ENCODE data around the gene DGKD.
"Not testable (repeated sequence)": the region's sequence is repeated elsewhere in the genome, so short reads cannot be mapped to it uniquely, and the experiment has no call there.

The DGKD gene

DNA sequence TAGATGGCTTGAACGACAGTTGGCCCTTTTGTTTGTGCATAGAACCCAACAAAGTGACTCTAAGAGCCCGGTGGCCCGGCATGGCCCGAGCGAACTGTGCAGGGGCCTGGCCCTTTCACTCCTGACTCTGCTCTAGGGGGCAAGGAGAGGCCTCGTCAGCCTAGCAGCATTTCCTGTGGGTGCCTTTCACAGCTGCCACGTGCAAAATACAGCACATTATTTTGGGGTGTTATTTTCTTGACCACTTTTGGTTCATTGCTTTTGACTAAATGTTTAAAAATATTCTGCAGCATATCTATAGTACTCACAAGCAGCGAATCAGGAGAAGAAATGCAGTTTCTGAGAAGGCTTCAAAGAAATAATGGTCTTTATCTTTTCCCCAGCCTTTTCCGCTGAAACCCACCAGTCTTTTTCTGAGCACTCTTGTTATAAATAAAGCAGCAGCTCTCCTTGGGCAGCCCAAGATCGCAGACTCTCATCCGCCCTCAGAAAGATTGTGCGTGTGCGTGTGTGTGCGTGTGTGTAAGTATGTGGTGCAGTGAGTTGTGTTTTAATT lies 31.3 kb downstream of the DGKD start:
- peak; percentile 21 for DNase-seq (ENCODE audit: low read depth)

- DNase-seq (ENCODE audit: low read depth) = no peak
Observed at GRCh38 chr2:233386382-233387041, 32.2 kb downstream of the DGKD start.

GRCh38 chr2:233387225-233387624 lies 32.9 kb downstream of the DGKD start:
- DNase-seq (ENCODE audit: low read depth) = no peak

DNA sequence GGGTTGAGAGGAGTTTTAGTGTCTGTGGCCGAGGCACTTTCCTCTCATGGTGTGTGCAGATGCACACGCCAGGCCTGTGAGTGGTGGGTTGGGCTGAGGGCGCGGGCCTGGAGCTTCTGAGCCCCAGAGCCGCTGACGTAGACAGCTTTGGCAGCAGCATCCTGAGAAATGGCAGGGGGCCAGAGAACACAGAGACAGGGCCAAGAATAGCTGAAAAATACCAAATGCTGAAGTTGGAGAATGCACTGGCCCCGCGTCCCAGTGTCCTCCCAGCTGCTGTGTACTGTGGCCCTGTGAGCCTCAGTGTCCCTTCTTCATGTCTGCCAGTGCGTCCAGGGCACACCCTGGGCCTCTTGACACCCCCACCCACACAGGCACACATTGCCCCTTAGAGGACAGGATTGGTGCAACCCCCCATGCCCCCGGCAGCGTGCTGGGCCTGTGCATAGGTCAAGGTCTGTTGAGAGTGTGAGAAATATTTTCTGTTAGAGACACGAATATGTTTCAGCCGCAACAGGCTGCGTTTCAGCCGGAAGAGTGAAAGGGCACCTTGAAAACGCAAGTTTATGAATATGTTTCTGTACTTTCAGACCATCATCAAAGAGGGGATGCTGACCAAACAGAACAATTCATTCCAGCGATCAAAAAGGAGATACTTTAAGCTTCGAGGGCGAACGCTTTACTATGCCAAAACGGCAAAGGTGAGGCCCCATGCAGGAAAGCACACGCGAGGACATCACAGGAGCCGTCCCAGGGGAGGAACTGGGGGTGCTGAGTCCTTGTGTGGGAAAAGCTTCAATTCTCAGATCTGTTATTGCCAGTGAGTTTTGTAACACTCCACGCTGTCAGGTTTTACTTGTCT lies 33.6 kb downstream of the DGKD start:
- no peak for DNase-seq (ENCODE audit: low read depth)

GRCh38 chr2:233389601-233390125 lies 35.4 kb downstream of the DGKD start:
- no peak for DNase-seq (ENCODE audit: low read depth)

DNA sequence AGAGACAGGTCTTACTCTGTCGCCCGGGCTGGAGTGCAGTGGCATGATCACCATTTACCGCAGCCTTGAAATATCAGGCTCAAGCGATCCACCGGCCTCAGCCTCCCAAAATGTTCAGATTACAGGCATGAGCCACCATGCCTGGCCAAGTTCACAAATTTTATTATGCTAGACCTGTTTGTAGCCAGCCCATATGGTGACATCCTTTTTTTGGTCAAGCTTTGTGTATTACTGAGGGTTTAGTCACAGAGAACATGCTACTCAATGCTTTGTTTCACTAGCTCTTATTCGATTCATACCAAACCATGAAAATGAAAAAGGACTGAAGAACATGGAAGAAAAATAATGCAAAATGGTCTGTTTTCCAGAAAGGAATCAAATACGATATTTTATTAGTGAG lies 41.4 kb downstream of the DGKD start:
- no peak for DNase-seq (ENCODE audit: low read depth)

- not testable (repeated sequence) for DNase-seq (ENCODE audit: low read depth)
Observed at GRCh38 chr2:233396726-233397665, 42.7 kb downstream of the DGKD start.

DNA sequence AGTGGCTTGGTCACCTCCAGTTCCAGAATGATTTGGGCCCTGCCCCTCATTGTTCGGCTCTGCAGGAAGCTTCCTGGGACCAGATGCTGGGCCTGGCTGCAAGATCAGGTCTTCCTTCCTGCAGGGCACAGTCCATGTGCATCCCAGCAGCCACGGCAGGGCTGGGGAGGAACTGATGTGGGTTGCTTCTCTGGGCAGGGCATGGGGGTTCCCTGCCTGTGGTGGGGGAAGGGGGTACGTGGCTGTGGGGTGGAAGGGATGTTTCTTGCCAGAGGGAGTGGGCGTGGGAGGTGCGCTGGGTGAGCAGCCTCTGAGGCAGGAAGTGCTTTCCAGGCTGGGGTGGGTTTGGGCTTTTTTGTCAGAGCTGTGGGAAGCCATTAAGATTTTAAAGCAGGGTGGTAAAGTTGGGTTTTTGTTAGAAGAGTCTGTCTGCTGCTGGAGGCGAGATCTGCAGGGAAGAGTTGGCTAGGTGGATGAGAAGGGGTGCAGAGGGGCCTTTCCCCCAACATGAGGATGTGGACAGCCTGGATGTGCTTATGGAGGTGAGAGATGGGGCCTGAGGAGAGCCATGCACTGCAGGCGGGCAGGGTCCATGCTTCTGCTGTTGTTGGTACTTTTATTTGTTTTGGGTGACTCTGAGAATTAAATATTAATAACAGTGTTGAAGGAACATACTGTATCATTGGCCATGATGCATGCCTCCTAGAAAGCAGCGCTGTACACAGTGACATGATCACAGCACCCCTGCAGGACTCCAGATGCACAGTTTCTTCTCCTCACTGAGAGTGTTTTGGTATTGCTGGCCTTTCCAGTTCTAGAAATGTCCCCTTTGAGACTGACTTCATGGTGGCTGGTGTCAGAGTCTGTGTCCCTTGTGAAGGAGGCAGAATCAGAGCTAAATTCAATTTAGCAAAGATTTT lies 45.3 kb downstream of the DGKD start:
- DNase-seq (ENCODE audit: low read depth) = no peak

- DNase-seq (ENCODE audit: low read depth) = no peak
Observed at GRCh38 chr2:233400341-233400740, 46.0 kb downstream of the DGKD start.

- no peak for DNase-seq (ENCODE audit: low read depth)
Observed at GRCh38 chr2:233400961-233401360, 46.7 kb downstream of the DGKD start.

- no peak for DNase-seq (ENCODE audit: low read depth)
Observed at GRCh38 chr2:233402346-233402745, 48.1 kb downstream of the DGKD start.

- no peak for DNase-seq (ENCODE audit: low read depth)
Observed at GRCh38 chr2:233402789-233403188, 48.5 kb downstream of the DGKD start.

DNA sequence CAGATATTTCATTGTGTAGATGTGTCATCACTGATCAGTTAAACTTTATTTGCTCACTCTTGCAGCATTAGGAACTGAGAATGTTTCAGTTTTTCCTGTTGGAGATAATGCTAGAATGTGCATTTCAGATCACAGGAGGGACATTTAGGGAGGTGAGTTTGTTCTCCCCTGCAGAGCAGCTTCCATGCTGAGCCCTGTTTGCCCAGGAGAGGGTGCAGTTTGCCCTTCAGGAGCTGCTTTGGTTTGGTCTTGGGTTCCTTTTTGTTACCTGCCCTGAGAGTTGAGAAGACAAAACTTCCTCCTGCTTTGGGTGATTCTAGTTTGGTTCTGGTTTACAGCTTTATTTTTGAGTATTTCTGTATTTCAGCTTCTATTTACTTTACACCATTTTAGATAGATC lies 49.9 kb downstream of the DGKD start:
- DNase-seq (ENCODE audit: low read depth) = peak; percentile 58

GRCh38 chr2:233406865-233407264 lies 52.6 kb downstream of the DGKD start:
- no peak for DNase-seq (ENCODE audit: low read depth)

DNA sequence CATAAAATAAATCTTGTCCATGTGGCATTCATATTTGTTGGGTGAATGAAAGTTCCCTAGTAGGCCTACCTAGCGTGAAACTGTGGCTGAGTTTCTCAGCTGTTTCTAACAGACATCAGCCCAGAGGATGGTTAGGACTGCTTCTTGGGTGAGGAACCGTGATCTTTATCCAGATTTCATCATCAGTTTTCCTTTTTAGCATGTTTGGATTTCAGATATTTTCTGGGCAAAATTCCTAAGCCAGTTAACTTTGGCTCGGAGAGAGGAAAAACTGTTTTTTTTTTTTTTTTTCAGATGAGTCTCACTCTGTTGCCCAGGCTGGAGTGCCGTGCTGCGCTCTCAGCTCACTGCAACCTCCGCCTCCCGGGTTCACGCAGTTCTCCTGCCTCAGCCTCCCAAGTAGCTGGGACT lies 53.5 kb downstream of the DGKD start:
- no peak for DNase-seq (ENCODE audit: low read depth)

GRCh38 chr2:233408366-233409285 lies 54.3 kb downstream of the DGKD start:
- no peak for DNase-seq (ENCODE audit: low read depth)

GRCh38 chr2:233409286-233409991 lies 55.1 kb downstream of the DGKD start:
- no peak for DNase-seq (ENCODE audit: low read depth)

DNA sequence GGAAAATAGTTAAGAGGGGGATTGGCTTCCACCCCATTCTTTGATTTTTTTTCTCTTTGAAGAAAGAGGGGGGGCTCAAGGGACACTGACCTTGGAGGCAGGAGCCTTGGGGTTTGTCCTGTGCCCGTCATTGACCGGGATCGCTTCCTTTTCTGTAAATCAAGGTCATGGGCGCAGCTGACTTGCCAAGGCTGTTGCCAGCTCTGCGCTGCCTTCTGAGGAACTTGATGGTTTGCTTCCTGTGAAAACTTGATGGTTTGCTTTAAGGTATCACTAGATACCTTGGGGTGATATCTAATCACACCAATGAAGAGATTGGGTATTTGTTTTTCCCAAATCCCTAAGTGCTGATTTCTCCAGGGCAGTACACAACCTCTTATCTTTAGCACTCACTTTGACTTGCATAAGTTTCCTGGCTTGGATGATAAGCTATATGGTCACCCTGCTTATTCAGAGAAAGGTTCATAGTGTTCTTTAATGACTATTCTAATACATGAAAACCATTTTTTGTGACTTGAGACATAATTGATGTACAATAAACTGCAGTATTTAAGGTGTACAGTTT lies 56.0 kb downstream of the DGKD start:
- no peak for DNase-seq (ENCODE audit: low read depth)

DNA sequence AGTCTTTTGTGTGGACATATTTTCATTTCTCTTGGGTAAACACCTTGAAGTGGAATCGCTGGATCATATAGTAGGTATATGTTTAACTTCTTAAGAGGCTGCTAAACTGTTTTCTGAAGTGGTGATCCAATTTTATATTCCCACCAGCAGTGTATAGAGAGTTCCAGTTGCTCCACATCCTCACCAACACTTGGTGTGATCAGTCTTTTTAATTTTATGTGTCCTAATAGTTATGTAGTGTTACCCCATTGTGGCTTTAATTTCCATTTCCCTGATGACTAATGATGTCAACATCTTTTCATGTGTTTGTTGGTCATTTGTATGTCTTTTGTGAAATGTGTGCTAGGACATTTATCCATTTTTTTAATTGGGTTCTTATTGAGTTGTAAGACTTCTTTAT lies 56.9 kb downstream of the DGKD start:
- DNase-seq (ENCODE audit: low read depth) = no peak
